ENCODE data around the gene RIMS1.

Gene RIMS1

DNA sequence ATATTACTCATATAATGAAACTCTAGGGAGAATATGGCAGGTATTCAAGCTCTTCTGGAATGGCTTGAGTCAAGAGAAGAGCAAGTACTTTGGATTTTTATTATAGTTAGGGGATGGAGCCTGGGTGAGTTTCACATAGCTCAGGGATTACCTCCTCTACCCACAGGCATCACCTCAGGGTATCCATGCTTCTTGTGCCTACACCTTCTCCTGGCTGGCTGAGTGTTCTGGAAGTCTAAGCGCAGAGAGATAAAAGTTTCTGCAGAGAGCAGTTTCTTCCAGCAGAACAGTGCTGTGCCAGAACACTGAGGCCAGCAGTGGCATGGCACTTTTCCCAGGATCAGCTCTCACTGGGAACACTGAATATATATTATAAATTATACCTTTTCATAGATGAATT, 535.8 kb downstream of the RIMS1 start:
- no peak overlapping the region for H3K4me3 ChIP-seq (ENCODE audit: low read depth, low read length)
- TF ChIP-seq, protein P1, sequence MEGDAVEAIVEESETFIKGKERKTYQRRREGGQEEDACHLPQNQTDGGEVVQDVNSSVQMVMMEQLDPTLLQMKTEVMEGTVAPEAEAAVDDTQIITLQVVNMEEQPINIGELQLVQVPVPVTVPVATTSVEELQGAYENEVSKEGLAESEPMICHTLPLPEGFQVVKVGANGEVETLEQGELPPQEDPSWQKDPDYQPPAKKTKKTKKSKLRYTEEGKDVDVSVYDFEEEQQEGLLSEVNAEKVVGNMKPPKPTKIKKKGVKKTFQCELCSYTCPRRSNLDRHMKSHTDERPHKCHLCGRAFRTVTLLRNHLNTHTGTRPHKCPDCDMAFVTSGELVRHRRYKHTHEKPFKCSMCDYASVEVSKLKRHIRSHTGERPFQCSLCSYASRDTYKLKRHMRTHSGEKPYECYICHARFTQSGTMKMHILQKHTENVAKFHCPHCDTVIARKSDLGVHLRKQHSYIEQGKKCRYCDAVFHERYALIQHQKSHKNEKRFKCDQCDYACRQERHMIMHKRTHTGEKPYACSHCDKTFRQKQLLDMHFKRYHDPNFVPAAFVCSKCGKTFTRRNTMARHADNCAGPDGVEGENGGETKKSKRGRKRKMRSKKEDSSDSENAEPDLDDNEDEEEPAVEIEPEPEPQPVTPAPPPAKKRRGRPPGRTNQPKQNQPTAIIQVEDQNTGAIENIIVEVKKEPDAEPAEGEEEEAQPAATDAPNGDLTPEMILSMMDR (IDR thresholded peaks at IDR 0.05; ENCODE audit: low read depth, low read length): no peak

- H3K4me3 ChIP-seq (ENCODE audit: low read depth, low read length): no peak overlapping the region
- TF ChIP-seq, protein P1 (IDR thresholded peaks at IDR 0.05; ENCODE audit: low read depth, low read length): no peak
These were observed 538.1 kb downstream of the RIMS1 start for GRCh38 chr6:72424476-72424875.

GRCh38 chr6:72425003-72425681, 538.8 kb downstream of the RIMS1 start:
- TF ChIP-seq, protein P1 (IDR thresholded peaks at IDR 0.05; ENCODE audit: low read depth, low read length): no peak
- no peak overlapping the region for H3K4me3 ChIP-seq (ENCODE audit: low read depth, low read length)

- TF ChIP-seq, protein P1 (IDR thresholded peaks at IDR 0.05; ENCODE audit: low read depth, low read length): no peak
- H3K4me3 ChIP-seq (ENCODE audit: low read depth, low read length): no peak overlapping the region
These were observed 554.3 kb downstream of the RIMS1 start for GRCh38 chr6:72440611-72441010.

DNA sequence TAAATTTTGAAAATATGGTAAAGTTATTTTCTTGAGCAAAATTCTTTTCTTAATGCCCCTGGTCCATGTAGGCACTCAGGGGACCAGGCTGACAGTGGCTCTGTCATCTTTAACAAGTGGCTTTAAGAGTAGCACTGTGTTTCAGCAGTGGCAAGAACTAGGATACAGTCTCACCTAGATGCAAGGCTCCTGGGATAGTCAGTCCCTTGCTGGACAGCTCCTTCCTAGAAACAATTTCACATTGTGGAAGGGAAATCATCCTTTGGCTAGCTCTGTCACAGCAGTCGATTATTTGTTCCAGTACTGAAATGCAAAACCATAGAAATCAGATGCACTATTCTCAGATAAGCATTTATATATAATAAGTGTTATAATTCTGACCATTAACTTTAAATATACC, 560.1 kb downstream of the RIMS1 start:
- no peak overlapping the region for H3K4me3 ChIP-seq (ENCODE audit: low read depth, low read length)
- TF ChIP-seq, protein P1 (IDR thresholded peaks at IDR 0.05; ENCODE audit: low read depth, low read length): no peak

All from WI38 (cell line).